Dermis blood vessel endothelial cell (primary cell): ENCODE results near the gene SPATA45. TPM values are rescaled to one million over a fixed set of nuclear protein-coding genes. Genes with fewer than 3 reads are reported as not detected.

Source experiments
- total RNA-seq: library from RNA; depleted of rRNA; stranded (reverse); fragments of >200 nt; gene quantifications from 2 replicates; pipeline ENCODE4 v1.2.3, GENCODE V29; 2014

SPATA45 gene
- total RNA-seq, 1 donor from 2014 or later = not detected

Other genes starting within 250 kb of the SPATA45 start
- gene ATF3, start 238.9 kb downstream of the SPATA45 start, total RNA-seq = 1.4 and 6.0 TPM in 2 replicates
- gene BATF3, start 147.8 kb downstream of the SPATA45 start, total RNA-seq = 1.7 and 2.4 TPM in 2 replicates
- gene NSL1, start 55.9 kb downstream of the SPATA45 start, total RNA-seq = 41.7 and 50.6 TPM in 2 replicates
- 7.8 and 12.1 TPM in 2 replicates for gene TATDN3, start 55.8 kb downstream of the SPATA45 start, total RNA-seq
- gene FLVCR1, start 10.6 kb upstream of the SPATA45 start, total RNA-seq = 15.6 and 16.2 TPM in 2 replicates
- gene VASH2, start 102.9 kb upstream of the SPATA45 start, total RNA-seq = 0.17 and 0.19 TPM in 2 replicates
- gene ANGEL2, start 168.2 kb upstream of the SPATA45 start, total RNA-seq = 40.9 and 43.1 TPM in 2 replicates
- 23.2 and 25.2 TPM in 2 replicates for gene RPS6KC1, start 203.6 kb upstream of the SPATA45 start, total RNA-seq